DMS 273 (cell line): ENCODE data around the gene TTYH3.
A peak's percentile ranks its signal among the peaks of the same experiment; 100 is the strongest.
"Not testable (repeated sequence)": the region's sequence is repeated elsewhere in the genome, so short reads cannot be mapped to it uniquely, and the experiment has no call there.

ENCODE experiments used
- DNase-seq: peaks from one replicate; lab custom pipeline; 2025; ENCODE audit not compliant: unreplicated experiment; lab: John Stamatoyannopoulos, UW

Gene TTYH3

GRCh38 chr7:2631946-2632732 lies at the start of gene TTYH3:
Gene TTYH3, plus strand, starts transcription at chr7:2631986. Its CDS starts 170 bp downstream, at chr7:2632156.
- peak; percentile 56 for DNase-seq

GRCh38 chr7:2582006-2582735 lies 49.6 kb upstream of the TTYH3 start:
- no peak for DNase-seq

GRCh38 chr7:2583798-2584580 lies 47.8 kb upstream of the TTYH3 start:
- no peak for DNase-seq

- DNase-seq, result no peak
These were observed 46.3 kb upstream of the TTYH3 start for GRCh38 chr7:2585446-2585845.

- no peak for DNase-seq
These were observed 45.3 kb upstream of the TTYH3 start for GRCh38 chr7:2586326-2587020.

GRCh38 chr7:2587134-2587533 lies 44.7 kb upstream of the TTYH3 start:
- no peak for DNase-seq

- DNase-seq, result no peak
These were observed 44.0 kb upstream of the TTYH3 start for GRCh38 chr7:2587778-2588177.

GRCh38 chr7:2589341-2589740 lies 42.4 kb upstream of the TTYH3 start:
- no peak for DNase-seq

GRCh38 chr7:2589941-2590340 lies 41.8 kb upstream of the TTYH3 start:
- not testable (repeated sequence) for DNase-seq

- DNase-seq, result no peak
These were observed 39.4 kb upstream of the TTYH3 start for GRCh38 chr7:2592375-2592865.

- no peak for DNase-seq
These were observed 38.6 kb upstream of the TTYH3 start for GRCh38 chr7:2593036-2593727.

GRCh38 chr7:2594599-2594998 lies 37.2 kb upstream of the TTYH3 start:
- DNase-seq, result no peak

GRCh38 chr7:2595258-2595860 lies 36.4 kb upstream of the TTYH3 start:
- DNase-seq, result no peak

GRCh38 chr7:2596464-2597272 lies 35.1 kb upstream of the TTYH3 start:
- no peak for DNase-seq

- DNase-seq, result no peak
These were observed 34.5 kb upstream of the TTYH3 start for GRCh38 chr7:2597273-2597640.

GRCh38 chr7:2598154-2598823 lies 33.5 kb upstream of the TTYH3 start:
- no peak for DNase-seq

GRCh38 chr7:2601065-2601464 lies 30.7 kb upstream of the TTYH3 start:
- no peak for DNase-seq

- DNase-seq, result no peak
These were observed 29.9 kb upstream of the TTYH3 start for GRCh38 chr7:2601907-2602306.
